Measurements from ENCODE around the gene CDH12. TPM values are rescaled to one million over a fixed set of nuclear protein-coding genes. Genes with fewer than 3 reads are reported as not detected.

CDH12 gene
- total RNA-seq, 1 donor from 2014 or later: 0.38 TPM

- no peaks in the 10 kb centered on the region for H3K36me3 ChIP-seq
- no peak overlapping the region for H3K4me3 ChIP-seq
- no peak overlapping the region for H3K27ac ChIP-seq
- TF ChIP-seq, protein P1, sequence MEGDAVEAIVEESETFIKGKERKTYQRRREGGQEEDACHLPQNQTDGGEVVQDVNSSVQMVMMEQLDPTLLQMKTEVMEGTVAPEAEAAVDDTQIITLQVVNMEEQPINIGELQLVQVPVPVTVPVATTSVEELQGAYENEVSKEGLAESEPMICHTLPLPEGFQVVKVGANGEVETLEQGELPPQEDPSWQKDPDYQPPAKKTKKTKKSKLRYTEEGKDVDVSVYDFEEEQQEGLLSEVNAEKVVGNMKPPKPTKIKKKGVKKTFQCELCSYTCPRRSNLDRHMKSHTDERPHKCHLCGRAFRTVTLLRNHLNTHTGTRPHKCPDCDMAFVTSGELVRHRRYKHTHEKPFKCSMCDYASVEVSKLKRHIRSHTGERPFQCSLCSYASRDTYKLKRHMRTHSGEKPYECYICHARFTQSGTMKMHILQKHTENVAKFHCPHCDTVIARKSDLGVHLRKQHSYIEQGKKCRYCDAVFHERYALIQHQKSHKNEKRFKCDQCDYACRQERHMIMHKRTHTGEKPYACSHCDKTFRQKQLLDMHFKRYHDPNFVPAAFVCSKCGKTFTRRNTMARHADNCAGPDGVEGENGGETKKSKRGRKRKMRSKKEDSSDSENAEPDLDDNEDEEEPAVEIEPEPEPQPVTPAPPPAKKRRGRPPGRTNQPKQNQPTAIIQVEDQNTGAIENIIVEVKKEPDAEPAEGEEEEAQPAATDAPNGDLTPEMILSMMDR (IDR thresholded peaks at IDR 0.05): no peak
- no peak for ATAC-seq
- no peaks in the 10 kb centered on the region for H3K9me3 ChIP-seq
- no peaks in the 10 kb centered on the region for H3K27me3 ChIP-seq (ENCODE audit: low read depth)
- DNase-seq: no peak
- H3K4me1 ChIP-seq: no peaks in the 10 kb centered on the region
- intact Hi-C loops (cut with DNase I): no loop called here
These were observed 356.5 kb downstream of the CDH12 start for GRCh38 chr5:22496666-22497065.

GRCh38 chr5:22495016-22495720, 358.0 kb downstream of the CDH12 start:
- DNase-seq: no peak
- no peaks in the 10 kb centered on the region for H3K27me3 ChIP-seq (ENCODE audit: low read depth)
- no peaks in the 10 kb centered on the region for H3K4me1 ChIP-seq
- intact Hi-C loops (cut with DNase I): no loop called here
- no peak overlapping the region for H3K27ac ChIP-seq
- no peak for ATAC-seq
- H3K9me3 ChIP-seq: no peaks in the 10 kb centered on the region
- H3K36me3 ChIP-seq: no peaks in the 10 kb centered on the region
- TF ChIP-seq, protein P1 (IDR thresholded peaks at IDR 0.05): no peak
- H3K4me3 ChIP-seq: no peak overlapping the region

DNA sequence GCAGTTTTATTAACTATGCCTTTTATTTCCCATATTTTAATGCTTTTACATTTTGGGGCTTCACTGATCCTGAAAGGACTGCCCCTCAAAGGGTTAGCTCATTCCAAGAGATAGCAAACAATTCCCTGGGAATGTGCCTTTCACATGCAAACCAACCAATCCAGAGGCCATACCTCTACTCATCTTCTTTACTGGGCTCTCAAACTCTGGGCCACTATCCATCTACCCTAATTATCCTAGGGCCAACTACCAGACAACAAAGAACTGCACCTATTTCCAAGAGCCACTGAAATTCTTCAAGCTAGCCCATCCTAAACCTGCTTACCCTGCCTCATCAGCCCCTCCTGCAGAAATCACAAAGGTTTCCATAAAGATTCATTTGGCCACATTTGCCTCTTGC, 364.7 kb downstream of the CDH12 start:
- no peak for DNase-seq
- Histone ChIP-seq H3K4me3 (no peak overlapping the region), H3K4me1 (no peaks in the 10 kb centered on the region), H3K9me3 (peaks cover 2% of the 10 kb centered on the region), H3K36me3 (no peaks in the 10 kb centered on the region), H3K27me3 (ENCODE audit: low read depth) (no peaks in the 10 kb centered on the region), H3K27ac (no peak overlapping the region)
- intact Hi-C loops (cut with DNase I): no loop called here
- ATAC-seq: no peak
- TF ChIP-seq, protein P1 (IDR thresholded peaks at IDR 0.05): no peak

DNA sequence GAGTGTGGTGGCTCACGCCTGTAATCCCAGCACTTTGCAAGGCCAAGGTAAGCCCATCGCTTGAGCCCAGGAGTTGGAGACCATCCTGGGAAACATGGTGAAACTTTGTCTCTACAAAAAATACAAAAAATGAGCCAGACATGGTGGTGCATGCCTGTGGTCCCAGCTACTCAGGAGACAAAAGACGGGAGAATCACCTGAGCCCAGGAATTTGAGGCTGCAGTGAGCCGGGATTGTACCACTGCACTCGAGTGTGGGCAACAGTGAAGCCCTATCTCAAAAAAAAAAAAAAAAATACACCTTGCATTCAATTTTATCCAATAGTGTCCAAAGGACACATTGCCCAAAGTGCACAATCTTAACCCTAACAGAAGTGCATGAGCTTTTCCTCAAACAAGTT, 372.8 kb downstream of the CDH12 start:
- H3K9me3 ChIP-seq: no peaks in the 10 kb centered on the region
- DNase-seq (no peak), ATAC-seq (no peak)
- H3K4me3 ChIP-seq: no peak overlapping the region
- H3K4me1 ChIP-seq: no peaks in the 10 kb centered on the region
- H3K36me3 ChIP-seq: no peaks in the 10 kb centered on the region
- H3K27ac ChIP-seq: no peak overlapping the region
- intact Hi-C loops (cut with DNase I): no loop called here
- TF ChIP-seq, protein P1 (IDR thresholded peaks at IDR 0.05): no peak
- H3K27me3 ChIP-seq (ENCODE audit: low read depth): no peaks in the 10 kb centered on the region

DNA sequence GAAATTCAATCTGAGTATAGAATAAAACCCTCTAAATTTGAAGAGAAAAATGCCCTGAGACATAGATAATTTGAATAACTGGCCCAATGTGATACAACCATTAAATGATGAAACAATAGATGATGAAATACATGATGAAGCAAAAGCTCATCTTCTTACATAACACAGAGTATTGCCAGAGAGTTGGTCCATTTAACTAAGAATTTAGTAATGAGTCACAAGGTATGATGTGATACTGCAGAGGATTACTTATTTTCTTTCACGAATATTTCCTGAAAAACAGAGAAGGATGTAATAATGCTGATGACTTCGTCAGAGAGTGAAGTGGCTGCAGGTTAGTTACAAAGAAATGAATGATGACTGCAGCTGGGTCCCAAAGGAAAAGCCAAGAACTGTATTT, 379.3 kb downstream of the CDH12 start:
- no peak overlapping the region for H3K27ac ChIP-seq
- DNase-seq (no peak), ATAC-seq (no peak)
- no peaks in the 10 kb centered on the region for H3K4me1 ChIP-seq
- no peaks in the 10 kb centered on the region for H3K36me3 ChIP-seq
- intact Hi-C loops (cut with DNase I): no loop called here
- H3K27me3 ChIP-seq (ENCODE audit: low read depth): no peaks in the 10 kb centered on the region
- TF ChIP-seq, protein P1 (IDR thresholded peaks at IDR 0.05): no peak
- H3K9me3 ChIP-seq: no peaks in the 10 kb centered on the region
- no peak overlapping the region for H3K4me3 ChIP-seq
